Upper lobe of left lung (tissue), 4 donors: ENCODE data around the gene RPRD1A.

Source experiments
- CTCF ChIP-seq, 6 experiments: fragments of 450-650 bp in 4 of 6; fragments of 200-600 bp in 2 of 6; sonication (generic) in 2 of 6; IDR thresholded peaks; one replicate each; pipeline ENCODE4 v1.5.1; 2016 to 2019; ENCODE audit warnings: antibody characterized with exemption in 6 of 6
- POLR2A ChIP-seq, 4 donors: fragments of 450-650 bp; IDR thresholded peaks; one replicate each; pipeline ENCODE4 v1.5.1; 2016 to 2017; ENCODE audit warnings: antibody characterized with exemption in 4 of 4, mild to moderate bottlenecking in 2 of 4

GRCh38 chr18:35942661-35943060 lies 124.7 kb downstream of the RPRD1A start:
- no peak for TF ChIP-seq CTCF (IDR thresholded peaks at IDR 0.05)
- TF ChIP-seq POLR2A (IDR thresholded peaks at IDR 0.05), result no peak
